H9 (cell line): ENCODE data around the gene MAP2K3. TPM values are rescaled to one million over a fixed set of nuclear protein-coding genes. Genes with fewer than 3 reads are reported as not detected.
"Not testable (repeated sequence)": the region's sequence is repeated elsewhere in the genome, so short reads cannot be mapped to it uniquely, and the experiment has no call there.

Experiments used
- DNase-seq: peaks from one replicate; pipeline ENCODE4 v3.0.0-alpha.2; 2017
- H2AFZ ChIP-seq: one replicate; pipeline ENCODE4 v1.6.1; 2013; ENCODE audit warnings: mild to moderate bottlenecking, low read length, control low read depth, moderate library complexity
- H2AK5ac ChIP-seq: 2 replicates; pipeline ENCODE4 v1.6.1; 2013; ENCODE audit warnings: low read length, control low read depth, mixed read lengths; ENCODE audit not compliant: insufficient read length
- H2BK120ac ChIP-seq: one replicate; pipeline ENCODE4 v1.6.1; 2013; ENCODE audit warnings: low read depth, mild to moderate bottlenecking, low read length, control low read depth, inconsistent platforms; ENCODE audit not compliant: poor library complexity, severe bottlenecking
- H2BK12ac ChIP-seq: 2 replicates; pipeline ENCODE4 v1.6.1; 2013; ENCODE audit warnings: low read length, control low read depth, mixed read lengths, low read depth; ENCODE audit not compliant: insufficient read length
- H2BK15ac ChIP-seq: 2 replicates; pipeline ENCODE4 v1.6.1; 2013; ENCODE audit warnings: low read depth, low read length, control low read depth
- H2BK20ac ChIP-seq: one replicate; pipeline ENCODE4 v1.6.1; 2013; ENCODE audit warnings: low read depth, mild to moderate bottlenecking, low read length, control low read depth, inconsistent platforms; ENCODE audit not compliant: poor library complexity, severe bottlenecking
- H2BK5ac ChIP-seq: 2 replicates; pipeline ENCODE4 v1.6.1; 2013; ENCODE audit warnings: low read length, control low read depth, mixed read lengths; ENCODE audit not compliant: insufficient read length
- H3K14ac ChIP-seq: 2 replicates; pipeline ENCODE4 v1.6.1; 2013; ENCODE audit warnings: low read length, control low read depth; ENCODE audit not compliant: insufficient read depth
- H3K18ac ChIP-seq: 2 replicates; pipeline ENCODE4 v1.6.1; 2013; ENCODE audit warnings: low read depth, mild to moderate bottlenecking, mixed read lengths, low read length, control low read depth; ENCODE audit not compliant: insufficient read length
- H3K23ac ChIP-seq: 2 replicates; pipeline ENCODE4 v1.6.1; 2013; ENCODE audit warnings: low read length, control low read depth, mixed read lengths, low read depth; ENCODE audit not compliant: insufficient read length
- H3K23me2 ChIP-seq: 2 replicates; pipeline ENCODE4 v1.6.1; 2013; ENCODE audit warnings: low read depth, mild to moderate bottlenecking, mixed read lengths, low read length, control low read depth; ENCODE audit not compliant: insufficient read length, poor library complexity, severe bottlenecking
- H3K27ac ChIP-seq: 2 replicates; pipeline ENCODE4 v1.5.1; 2013; ENCODE audit warnings: low read length, control low read depth, mixed read lengths, low read depth; ENCODE audit not compliant: insufficient read length
- H3K27me3 ChIP-seq: 2 replicates; pipeline ENCODE4 v1.6.1; 2013; ENCODE audit warnings: low read length, control low read depth, inconsistent platforms; ENCODE audit not compliant: insufficient read depth
- H3K4ac ChIP-seq: 2 replicates; pipeline ENCODE4 v1.6.1; 2013; ENCODE audit warnings: low read depth, mild to moderate bottlenecking, control low read depth, inconsistent platforms, low read length, moderate library complexity
- H3K4me1 ChIP-seq: 2 replicates; pipeline ENCODE4 v1.6.1; 2013; ENCODE audit warnings: low read length, control low read depth, inconsistent platforms; ENCODE audit not compliant: insufficient read depth
- H3K4me2 ChIP-seq: 2 replicates; pipeline ENCODE4 v1.6.1; 2013; ENCODE audit warnings: low read length, control low read depth, mixed read lengths; ENCODE audit not compliant: insufficient read length, insufficient read depth
- H3K56ac ChIP-seq: 2 replicates; pipeline ENCODE4 v1.6.1; 2013; ENCODE audit warnings: low read depth, mild to moderate bottlenecking, mixed read lengths, low read length, control low read depth; ENCODE audit not compliant: insufficient read length
- H3K79me1 ChIP-seq: 2 replicates; pipeline ENCODE4 v1.6.1; 2013; ENCODE audit warnings: low read depth, mild to moderate bottlenecking, moderate library complexity, low read length, control low read depth, inconsistent platforms; ENCODE audit not compliant: insufficient read depth, poor library complexity, severe bottlenecking
- H3K79me2 ChIP-seq: 2 replicates; pipeline ENCODE4 v1.6.1; 2013; ENCODE audit warnings: low read length, control low read depth, inconsistent platforms; ENCODE audit not compliant: insufficient read depth
- H3K9ac ChIP-seq: 2 replicates; pipeline ENCODE4 v1.6.1; 2013; ENCODE audit warnings: low read length, control low read depth, mixed read lengths; ENCODE audit not compliant: insufficient read length; ENCODE audit errors: extremely low read depth
- H3K9me3 ChIP-seq: one replicate; pipeline ENCODE4 v1.6.1; 2013; ENCODE audit warnings: low read depth, low read length, inconsistent platforms; ENCODE audit not compliant: control insufficient read depth
- H3T11ph ChIP-seq: one replicate; pipeline ENCODE4 v1.6.1; 2013; ENCODE audit warnings: mild to moderate bottlenecking, low read length, control low read depth, inconsistent platforms
- H4K20me1 ChIP-seq: one replicate; pipeline ENCODE4 v1.6.1; 2013; ENCODE audit not compliant: control insufficient read depth, insufficient read length, insufficient read depth
- H4K5ac ChIP-seq: 2 replicates; pipeline ENCODE4 v1.6.1; 2013; ENCODE audit warnings: low read depth, mild to moderate bottlenecking, mixed read lengths, low read length, control low read depth; ENCODE audit not compliant: insufficient read length
- H4K8ac ChIP-seq: replicated peaks from 2 replicates; pipeline ENCODE4 v1.6.1; 2013; ENCODE audit warnings: low read length, control low read depth, mixed read lengths, low read depth; ENCODE audit not compliant: insufficient read length
- H4K91ac ChIP-seq: 2 replicates; pipeline ENCODE4 v1.6.1; 2013; ENCODE audit warnings: low read depth, mild to moderate bottlenecking, moderate library complexity, mixed read lengths, low read length, control low read depth; ENCODE audit not compliant: insufficient read length
- H3K27ac Mint-ChIP-seq, 3 experiments: 2 replicates in 2 of 3; 3 replicates in 1 of 3; pipeline ENCODE4 v1.8.0; 2020 to 2021; ENCODE audit warnings: mixed read lengths in 3 of 3, mild to moderate bottlenecking in 1 of 3, moderate library complexity in 1 of 3
- H3K27me3 Mint-ChIP-seq: 2 replicates; pipeline ENCODE4 v1.8.0; 2021; ENCODE audit warnings: low read depth, mild to moderate bottlenecking, moderate library complexity, mixed read lengths
- H3K36me3 Mint-ChIP-seq, 3 experiments: 2 replicates in 2 of 3; 3 replicates in 1 of 3; pipeline ENCODE4 v1.8.0; 2020 to 2021; ENCODE audit warnings: low read depth in 3 of 3, mixed read lengths in 3 of 3; ENCODE audit not compliant: insufficient read depth in 1 of 3
- H3K4me1 Mint-ChIP-seq, 2 experiments: 2 replicates each; pipeline ENCODE4 v1.8.0; 2020; ENCODE audit warnings: mixed read lengths in 2 of 2
- H3K4me3 Mint-ChIP-seq, 2 experiments: 2 replicates in 1 of 2; 3 replicates in 1 of 2; pipeline ENCODE4 v1.8.0; 2020 to 2021; ENCODE audit warnings: mild to moderate bottlenecking in 2 of 2, mixed read lengths in 2 of 2, moderate library complexity in 1 of 2
- H3K9me3 Mint-ChIP-seq, 2 experiments: 2 replicates in 1 of 2; 3 replicates in 1 of 2; pipeline ENCODE4 v1.8.0; 2020; ENCODE audit warnings: mild to moderate bottlenecking in 2 of 2, mixed read lengths in 2 of 2, moderate library complexity in 1 of 2
- WGBS: extraction: QIAGEN DNeasy Blood & Tissue Kit; methylation state at CpG from one replicate; pipeline ENCODE4 v1.1.7; 2013; ENCODE audit warnings: missing lambda C conversion rate, low lambda C conversion rate, mixed read lengths; ENCODE audit not compliant: insufficient read length; ENCODE audit errors: extremely low coverage; 5-methylcytosine and 5-hydroxymethylcytosine counted together
- total RNA-seq: library from RNA; stranded (reverse); gene quantifications from 2 replicates; pipeline ENCODE4 v1.2.1, GENCODE V29; 2021

MAP2K3 gene
- total RNA-seq, 1 experiment from 2014 or later = 26.1 TPM

DNA sequence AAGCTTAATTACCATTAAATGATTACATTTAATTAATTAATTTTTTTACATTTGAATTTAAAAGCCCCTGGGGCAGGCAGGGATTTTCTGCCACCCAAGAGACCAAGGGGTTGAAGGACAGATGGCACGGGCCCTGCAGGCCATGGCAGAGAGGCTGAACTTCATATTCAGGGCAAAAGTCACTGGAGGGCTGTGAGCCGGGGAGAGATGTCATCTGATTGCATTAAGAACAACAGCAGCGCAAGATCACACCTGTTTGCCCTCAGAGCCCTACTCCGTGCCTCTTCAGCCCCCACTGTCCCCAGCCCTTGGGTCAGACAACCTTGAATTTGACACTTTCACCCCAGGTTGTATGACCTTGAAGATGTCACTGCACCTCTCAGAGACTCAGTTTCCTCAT is 35.9 kb downstream of the MAP2K3 start:
- Mint-ChIP-seq H3K4me1 (peaks cover 7 to 19% of the 10 kb centered on the region in 2 experiments), H3K9me3 (peaks cover 16 to 27% of the 10 kb centered on the region in 2 experiments), H3K27me3 (peaks cover 51% of the 10 kb centered on the region)
- H3K4me1 ChIP-seq, H4K8ac ChIP-seq, H4K91ac ChIP-seq, H2BK15ac ChIP-seq, H3K23ac ChIP-seq, H3K9ac ChIP-seq, H2AK5ac ChIP-seq, H3K4me3 Mint-ChIP-seq, H3K27ac Mint-ChIP-seq, H3K23me2 ChIP-seq, H3K9me3 ChIP-seq, H3K27me3 ChIP-seq, H3K4me2 ChIP-seq, H3K79me1 ChIP-seq, H4K5ac ChIP-seq, H3K18ac ChIP-seq, H2BK5ac ChIP-seq, H2BK20ac ChIP-seq, H3K4ac ChIP-seq, DNase-seq, H4K20me1 ChIP-seq, H3K36me3 Mint-ChIP-seq, H3K14ac ChIP-seq, H3K56ac ChIP-seq, H2BK12ac ChIP-seq, H3K79me2 ChIP-seq, H2BK120ac ChIP-seq, H3K27ac ChIP-seq, H2AFZ ChIP-seq, H3T11ph ChIP-seq: not testable (repeated sequence)
- WGBS = no CpG with 5 or more reads among the region's 4 CpGs

DNA sequence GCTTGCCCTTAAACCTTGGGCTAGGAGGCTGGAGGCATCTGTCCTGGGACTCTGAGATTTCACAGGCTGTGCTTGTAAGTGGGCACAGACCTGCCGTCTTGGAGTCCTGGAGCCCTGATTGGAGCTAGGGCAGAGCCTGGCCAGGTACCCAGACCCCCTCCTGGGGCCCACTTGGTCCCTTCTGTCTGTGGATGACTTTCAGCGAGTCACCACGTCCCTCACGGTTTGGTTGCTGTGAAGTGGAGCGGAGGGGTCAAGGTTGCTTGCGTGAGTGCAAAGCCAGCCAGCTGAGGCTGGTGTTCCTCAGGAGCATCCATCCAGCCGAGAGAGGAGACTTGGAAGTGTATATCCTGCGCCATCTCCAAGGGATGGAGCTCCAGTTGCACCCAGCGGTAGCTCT is 36.5 kb downstream of the MAP2K3 start:
- not testable (repeated sequence) for H3K4me3 Mint-ChIP-seq, H3K27me3 ChIP-seq, H3K9ac ChIP-seq, H3K79me1 ChIP-seq, H4K5ac ChIP-seq, H3K18ac ChIP-seq, H2BK120ac ChIP-seq, H4K8ac ChIP-seq, H2BK5ac ChIP-seq, H3T11ph ChIP-seq, H2AK5ac ChIP-seq, H3K79me2 ChIP-seq, DNase-seq, H2BK15ac ChIP-seq, H4K91ac ChIP-seq, H3K23ac ChIP-seq, H2AFZ ChIP-seq, H3K36me3 Mint-ChIP-seq, H2BK12ac ChIP-seq, H3K14ac ChIP-seq, H3K4me2 ChIP-seq, H3K4me1 ChIP-seq, H3K56ac ChIP-seq, H2BK20ac ChIP-seq, H3K4ac ChIP-seq, H4K20me1 ChIP-seq, H3K27ac Mint-ChIP-seq, H3K27ac ChIP-seq, H3K9me3 ChIP-seq, H3K23me2 ChIP-seq
- Mint-ChIP-seq H3K27me3 (peaks cover 54% of the 10 kb centered on the region), H3K4me1 (peaks cover 7 to 19% of the 10 kb centered on the region in 2 experiments), H3K9me3 (peaks cover 19 to 30% of the 10 kb centered on the region in 2 experiments)
- no CpG with 5 or more reads among the region's 9 CpGs for WGBS
